ENCODE measurements around the gene USP19. TPM values are rescaled to one million over a fixed set of nuclear protein-coding genes. Genes with fewer than 3 reads are reported as not detected.

Gene USP19
- total RNA-seq, 1 experiment from 2014 or later = 66.3 TPM

- Histone ChIP-seq H3K4me1 (ENCODE audit: insufficient read depth, low read length) (0 out of 2 replicates have a peak, but pooled peaks cover 2% of the 10 kb centered on the region), H2BK15ac (ENCODE audit: low read depth, low read length) (no peak overlapping the region), H3K27me3 (ENCODE audit: insufficient read depth, low read length) (no peaks in the 10 kb centered on the region), H3K23me2 (ENCODE audit: insufficient read length, low read depth, low read length, poor library complexity, severe bottlenecking) (peaks cover 5% of the 10 kb centered on the region), H3K79me2 (ENCODE audit: insufficient read depth, low read length) (no peaks in the 10 kb centered on the region; the same call in 1 of the 2 replicates), H3K4me2 (ENCODE audit: insufficient read depth, insufficient read length, low read length) (peak overlapping the region; percentile 49), H3K4ac (ENCODE audit: low read depth, low read length) (no peak overlapping the region), H2BK20ac (ENCODE audit: low read depth, low read length, poor library complexity, severe bottlenecking) (no peak overlapping the region), H2AFZ (ENCODE audit: low read length) (no peak overlapping the region), H3K79me1 (ENCODE audit: insufficient read depth, low read depth, low read length, poor library complexity, severe bottlenecking) (peaks cover 4% of the 10 kb centered on the region), H4K5ac (ENCODE audit: insufficient read length, low read depth, low read length) (no peak overlapping the region), H2BK5ac (ENCODE audit: insufficient read length, low read length) (no peak overlapping the region), H2BK12ac (ENCODE audit: insufficient read length, low read depth, low read length) (no peak overlapping the region), H3K18ac (ENCODE audit: insufficient read length, low read depth, low read length) (no peak overlapping the region), H4K8ac (replicated peaks; ENCODE audit: insufficient read length, low read depth, low read length) (no peak overlapping the region), H3K27ac (ENCODE audit: insufficient read length, low read depth, low read length) (peak overlapping the region; percentile 4), H3K9ac (ENCODE audit: extremely low read depth, insufficient read length, low read length) (peak overlapping the region; percentile 18), H4K91ac (ENCODE audit: insufficient read length, low read depth, low read length) (no peak overlapping the region), H4K20me1 (ENCODE audit: control insufficient read depth, insufficient read depth, insufficient read length) (peaks cover 2% of the 10 kb centered on the region), H3K23ac (ENCODE audit: insufficient read length, low read depth, low read length) (no peak overlapping the region), H2AK5ac (ENCODE audit: insufficient read length, low read length) (no peak overlapping the region), H3K9me3 (ENCODE audit: control insufficient read depth, low read depth, low read length) (no peaks in the 10 kb centered on the region), H2BK120ac (ENCODE audit: low read depth, low read length, poor library complexity, severe bottlenecking) (no peak overlapping the region), H3K56ac (ENCODE audit: insufficient read length, low read depth, low read length) (no peak overlapping the region), H3T11ph (ENCODE audit: low read length) (no peak overlapping the region), H3K14ac (ENCODE audit: insufficient read depth, low read length) (no peak overlapping the region)
- H3K36me3 Mint-ChIP-seq (ENCODE audit: insufficient read depth in 1 of 3, low read depth in 3 of 3) = peaks cover 12 to 53% (median 42%) of the 10 kb centered on the region in 3 experiments
- peak overlapping the region; percentile 77 to 94 (median 84); a peak in 6 of 7 replicates for H3K27ac Mint-ChIP-seq
- H3K27me3 Mint-ChIP-seq (ENCODE audit: low read depth) = no peaks in the 10 kb centered on the region; the same call in 1 of the 2 replicates
- no peak for DNase-seq
- H3K9me3 Mint-ChIP-seq = no peaks in the 10 kb centered on the region
- no peak for TF ChIP-seq CTCF (conservative IDR thresholded peaks at IDR 0.05)
- peaks cover 4% of the 10 kb centered on the region in 2 experiments; a peak in 3 of 4 replicates for H3K4me1 Mint-ChIP-seq
- H3K4me3 Mint-ChIP-seq = peak overlapping the region; percentile 81 to 91
- no CpG with 5 or more reads among the region's 17 CpGs for WGBS (ENCODE audit: extremely low coverage, insufficient read length, low lambda C conversion rate)
Observed at GRCh38 chr3:49121132-49121736, 611 bp upstream of the USP19 start.
